GM18907 (cell line): ENCODE data around the gene CD300A.
"Not testable (repeated sequence)": the region's sequence is repeated elsewhere in the genome, so short reads cannot be mapped to it uniquely, and the experiment has no call there.

Experiments used
- ATAC-seq: cut with Tn5 transposase; IDR thresholded peaks from one replicate; pipeline ENCODE4 v1.9.1; 2021; ENCODE audit warnings: mild to moderate bottlenecking, moderate library complexity; ENCODE audit not compliant: unreplicated experiment

Gene CD300A

GRCh38 chr17:74516561-74517328 lies 50.3 kb downstream of the CD300A start:
- ATAC-seq = no peak

DNA sequence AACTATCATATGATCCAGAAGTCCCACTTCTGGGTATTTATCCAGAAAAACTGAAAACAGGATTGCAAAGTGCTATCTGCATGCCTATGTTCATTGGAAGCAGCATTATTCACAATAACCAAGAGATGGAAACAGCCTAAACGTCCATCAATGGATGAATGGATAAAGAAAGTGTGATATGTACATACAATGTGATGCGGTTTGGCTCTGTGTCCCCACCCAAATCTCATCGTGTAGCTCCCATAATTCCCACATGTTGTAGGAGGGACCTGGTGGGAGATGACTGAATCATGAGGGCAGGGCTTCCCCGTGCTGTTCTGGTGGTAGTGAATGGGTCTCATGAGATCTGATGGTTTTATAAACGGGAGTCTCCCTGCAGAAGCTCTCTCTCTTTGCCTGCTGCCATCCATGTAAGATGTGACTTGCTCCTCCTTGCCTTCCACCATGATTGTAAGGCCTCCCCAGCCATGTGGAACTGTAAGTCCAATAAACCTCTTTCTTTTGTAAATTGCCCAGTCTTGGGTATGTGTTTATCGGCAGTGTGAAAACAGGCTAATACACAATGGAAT lies 52.1 kb downstream of the CD300A start:
- ATAC-seq = not testable (repeated sequence)

DNA sequence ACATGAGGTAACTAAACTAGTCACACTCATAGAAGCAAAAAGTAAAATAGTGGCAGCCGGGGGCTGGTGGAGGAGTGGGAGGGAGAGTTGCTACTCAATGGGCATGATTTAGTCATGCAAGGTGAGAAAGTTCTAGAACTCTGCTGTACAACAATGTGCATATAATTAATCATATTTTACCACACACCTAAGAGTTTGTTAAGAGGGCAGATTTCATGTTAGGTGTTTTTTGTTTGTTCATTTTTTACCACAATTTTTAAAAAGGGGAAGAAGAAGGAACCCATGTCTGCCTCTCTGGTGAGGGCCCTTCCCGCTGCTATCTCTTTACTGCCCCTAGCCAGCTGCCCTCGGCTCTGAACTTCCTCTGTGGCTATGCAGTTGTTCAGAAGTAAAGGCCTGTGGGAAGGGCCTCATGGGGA lies 53.6 kb downstream of the CD300A start:
- peak; percentile 37 for ATAC-seq

- ATAC-seq = no peak
Measured at GRCh38 chr17:74520790-74521480, 54.5 kb downstream of the CD300A start.

DNA sequence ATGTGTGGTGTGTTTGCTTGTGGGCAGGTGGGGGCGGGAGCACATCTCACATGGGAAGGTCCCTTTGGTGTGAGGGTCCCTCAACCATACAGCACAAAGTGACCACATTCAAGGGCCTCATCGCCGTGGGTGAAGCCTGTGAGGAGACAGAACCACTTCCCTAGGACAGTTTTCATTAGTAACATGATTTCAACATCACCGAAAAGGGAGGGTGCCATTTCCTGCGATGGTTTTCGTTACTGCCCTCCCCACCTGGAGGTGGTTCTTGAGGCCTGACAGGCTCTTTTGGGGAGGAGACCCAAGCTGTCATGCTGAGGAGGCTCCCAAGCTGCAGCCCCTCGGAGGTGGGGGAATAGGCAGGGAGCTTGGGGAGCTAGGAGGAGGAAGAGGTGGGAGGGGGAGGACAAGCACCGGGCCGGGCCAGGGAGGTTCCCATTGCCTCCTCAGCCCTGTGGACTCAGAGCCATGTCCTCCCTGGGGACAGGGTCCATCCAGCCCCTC lies 55.3 kb downstream of the CD300A start:
- no peak for ATAC-seq

DNA sequence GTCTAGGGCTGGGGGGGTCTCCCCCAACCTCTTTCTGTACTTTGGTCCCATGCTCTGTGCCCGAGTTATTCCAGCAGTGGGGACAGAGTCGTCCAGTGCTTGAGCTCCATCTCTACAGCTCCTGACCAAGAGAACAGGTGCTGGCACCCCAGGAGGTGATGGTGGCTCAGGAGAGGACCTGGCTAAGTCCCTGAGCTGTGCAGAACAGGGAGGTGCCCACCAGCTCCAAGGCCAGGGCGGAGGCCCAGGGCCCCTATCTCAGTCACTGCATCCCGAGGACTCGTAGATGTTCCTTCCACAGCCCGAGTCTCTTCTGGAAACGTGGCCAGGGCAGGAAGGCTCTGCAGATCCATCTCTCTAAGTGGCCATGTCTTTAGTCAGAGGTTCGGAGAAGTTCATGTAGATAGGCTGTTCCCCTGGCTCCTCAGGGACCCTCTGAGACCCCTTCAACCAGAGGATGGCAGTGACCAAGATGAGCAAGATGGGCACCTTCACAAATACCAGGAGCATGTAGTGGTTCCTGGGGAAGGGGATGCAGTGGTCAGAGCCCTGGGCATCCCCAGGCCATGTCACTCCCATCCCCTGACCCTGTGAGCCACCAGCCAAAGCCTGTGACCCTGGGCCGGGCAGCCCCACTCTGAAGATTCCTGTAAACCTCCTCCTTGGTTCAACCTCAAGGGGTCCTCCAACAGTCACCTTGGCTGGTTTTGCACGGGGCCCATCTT lies 56.1 kb downstream of the CD300A start:
- no peak for ATAC-seq

GRCh38 chr17:74523308-74523707 lies 56.9 kb downstream of the CD300A start:
- ATAC-seq = no peak

- ATAC-seq = no peak
Measured at GRCh38 chr17:74524653-74525464, 58.4 kb downstream of the CD300A start.

- ATAC-seq = no peak
Measured at GRCh38 chr17:74525465-74525725, 59.0 kb downstream of the CD300A start.

DNA sequence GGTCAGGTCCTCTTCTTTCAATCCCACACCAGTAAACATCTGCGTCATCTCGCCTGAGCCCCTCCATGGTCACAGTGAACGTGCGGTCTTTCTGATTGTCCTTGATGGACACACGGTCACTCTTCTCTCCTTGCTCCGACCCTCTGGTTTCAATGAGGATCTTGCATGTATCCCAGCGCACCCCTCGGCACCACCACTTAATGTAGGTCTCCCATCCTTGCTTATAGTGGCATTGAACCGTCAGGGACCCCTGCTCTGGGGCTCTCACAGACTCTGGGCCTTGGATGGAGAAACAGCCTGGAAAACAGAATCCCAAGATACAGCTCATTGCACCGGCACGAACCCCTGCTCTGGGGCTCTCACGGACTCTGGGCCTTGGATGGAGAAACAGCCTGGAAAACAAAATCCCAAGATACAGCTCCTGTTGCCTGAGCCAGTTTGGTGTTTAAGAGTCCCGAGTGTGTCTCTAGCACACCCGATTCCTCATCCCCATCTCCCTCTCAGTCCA lies 59.4 kb downstream of the CD300A start:
- ATAC-seq = no peak

GRCh38 chr17:74526681-74527080 lies 60.2 kb downstream of the CD300A start:
- ATAC-seq = no peak

DNA sequence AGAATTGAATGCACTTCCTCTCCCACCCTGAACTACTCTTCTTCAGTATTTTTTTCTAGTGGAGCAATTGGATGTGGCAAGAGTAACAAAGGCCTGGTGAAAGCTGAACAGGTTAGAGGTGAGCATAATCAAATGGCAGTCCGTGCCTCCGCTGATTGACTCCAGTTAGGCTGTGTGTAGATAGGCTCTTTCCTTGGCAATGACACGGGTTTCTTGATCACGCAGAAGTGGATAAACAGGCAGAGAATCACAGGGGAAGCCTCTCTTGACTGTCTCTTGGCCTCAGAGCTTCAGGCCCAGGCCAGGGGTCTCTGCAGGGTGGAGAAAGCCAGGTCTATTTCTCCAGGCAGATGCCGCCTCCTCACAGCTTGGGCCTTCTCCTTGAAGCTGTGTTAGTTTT lies 60.6 kb downstream of the CD300A start:
- ATAC-seq = no peak

GRCh38 chr17:74527756-74528155 lies 61.3 kb downstream of the CD300A start:
- no peak for ATAC-seq

DNA sequence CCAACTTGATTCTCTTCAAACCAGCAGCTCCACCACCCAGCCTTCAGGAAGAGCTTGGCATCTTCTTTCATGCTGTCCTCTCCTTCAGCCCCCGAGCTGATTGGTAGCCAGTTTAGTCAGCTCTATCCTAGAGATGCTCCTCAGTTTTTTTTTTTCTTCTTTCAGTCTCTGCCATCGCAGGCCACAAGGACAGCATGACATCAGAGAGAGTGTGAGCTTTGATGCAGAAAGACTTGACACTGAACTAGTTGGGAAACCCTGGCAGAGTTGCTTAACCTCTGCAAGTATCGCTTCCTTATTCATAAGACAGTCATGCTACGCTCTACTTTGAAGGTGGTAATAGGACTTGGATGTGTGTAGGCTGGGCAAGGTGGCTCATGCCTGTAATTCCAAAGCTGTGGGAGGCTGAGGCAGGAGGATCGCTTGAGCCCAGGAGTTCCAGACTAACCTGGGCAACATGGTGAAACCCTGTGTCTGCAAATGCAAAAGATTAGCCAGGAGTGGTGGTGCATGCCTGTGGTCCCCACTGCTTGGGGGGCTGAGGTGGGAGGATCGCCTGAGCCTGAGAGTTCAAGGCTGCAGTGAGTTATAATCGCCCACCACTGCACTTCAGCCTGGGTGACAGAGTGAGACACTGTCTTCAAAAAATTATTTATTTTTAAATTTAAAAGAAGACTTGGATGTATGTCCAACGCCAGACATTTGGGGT lies 62.2 kb downstream of the CD300A start:
- ATAC-seq = peak; percentile 81

GRCh38 chr17:74529243-74529642 lies 62.8 kb downstream of the CD300A start:
- ATAC-seq = no peak

- ATAC-seq = no peak
Measured at GRCh38 chr17:74530831-74531150, 64.4 kb downstream of the CD300A start.

DNA sequence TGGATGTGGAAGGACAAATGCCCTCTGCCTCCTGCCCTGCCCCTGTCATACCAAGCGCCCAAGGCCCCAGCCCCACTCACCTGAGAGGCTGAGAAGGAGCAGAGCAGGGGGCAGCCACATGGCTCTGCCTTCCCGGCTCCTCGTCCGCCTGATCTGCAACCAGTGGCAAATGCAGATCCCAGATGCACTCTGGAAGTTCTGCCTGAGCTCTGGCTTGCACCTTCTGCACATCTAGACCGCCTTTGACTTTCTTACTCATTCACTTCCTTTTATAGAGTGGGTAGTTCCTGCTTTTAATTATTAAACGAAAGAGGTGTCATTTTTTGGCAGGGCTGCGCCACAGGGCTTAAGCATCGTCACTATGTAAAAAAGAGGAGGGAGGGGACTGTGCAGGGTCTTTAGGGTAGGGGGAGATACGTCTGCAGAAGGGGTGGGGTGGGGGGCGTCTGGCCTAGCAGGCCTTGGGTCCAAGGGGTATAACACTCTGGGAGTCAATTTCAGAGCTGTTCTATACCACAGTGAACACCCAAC lies 64.9 kb downstream of the CD300A start, which contains the start of gene CD300LB:
CD300LB (minus strand) TSS at position 245 of the 531 bp plus-strand sequence; CDS start at position 120, 125 bp downstream.
- ATAC-seq = peak; percentile 40

- no peak for ATAC-seq
Measured at GRCh38 chr17:74532115-74532514, 65.7 kb downstream of the CD300A start.
